ENCODE data around the gene DACH2.

DACH2 gene

GRCh38 chrX:86696951-86697350 is 548.7 kb downstream of the DACH2 start:
- no peaks in the 10 kb centered on the region for H3K9me3 ChIP-seq
- no peak overlapping the region for H3K4me3 ChIP-seq
- no peak overlapping the region for H3K4me2 ChIP-seq
- H3K36me3 ChIP-seq: no peaks in the 10 kb centered on the region
- no peak overlapping the region for H3K9ac ChIP-seq
- H3K27me3 ChIP-seq: peaks cover 63% of the 10 kb centered on the region
- peaks cover 8% of the 10 kb centered on the region; the same call in 1 of the 2 replicates for H4K20me1 ChIP-seq
- H3K27ac ChIP-seq: no peak overlapping the region
- TF ChIP-seq Cebpa-rat (IDR thresholded peaks at IDR 0.05): no peak
- H3K4me1 ChIP-seq: no peaks in the 10 kb centered on the region

- Histone ChIP-seq H3K36me3 (no peaks in the 10 kb centered on the region), H3K4me1 (no peaks in the 10 kb centered on the region), H3K27me3 (peaks cover 34% of the 10 kb centered on the region), H3K9ac (no peak overlapping the region), H4K20me1 (no peaks in the 10 kb centered on the region), H3K27ac (no peak overlapping the region), H3K4me3 (no peak overlapping the region), H3K9me3 (no peaks in the 10 kb centered on the region), H3K4me2 (no peak overlapping the region)
- TF ChIP-seq Cebpa-rat (IDR thresholded peaks at IDR 0.05): no peak
Observed at GRCh38 chrX:86711531-86712180, 563.4 kb downstream of the DACH2 start.

- H3K9me3 ChIP-seq: no peaks in the 10 kb centered on the region
- peaks cover 34% of the 10 kb centered on the region for H3K27me3 ChIP-seq
- H3K4me2 ChIP-seq: no peak overlapping the region
- no peaks in the 10 kb centered on the region for H4K20me1 ChIP-seq
- no peaks in the 10 kb centered on the region for H3K4me1 ChIP-seq
- no peaks in the 10 kb centered on the region for H3K36me3 ChIP-seq
- H3K4me3 ChIP-seq: no peak overlapping the region
- no peak overlapping the region for H3K27ac ChIP-seq
- no peak for TF ChIP-seq Cebpa-rat (IDR thresholded peaks at IDR 0.05)
- no peak overlapping the region for H3K9ac ChIP-seq
Observed at GRCh38 chrX:86714441-86714840, 566.2 kb downstream of the DACH2 start.

- Histone ChIP-seq H4K20me1 (no peaks in the 10 kb centered on the region), H3K4me1 (no peaks in the 10 kb centered on the region), H3K4me2 (no peak overlapping the region), H3K27ac (no peak overlapping the region), H3K9ac (no peak overlapping the region), H3K36me3 (no peaks in the 10 kb centered on the region), H3K27me3 (peaks cover 73% of the 10 kb centered on the region), H3K4me3 (no peak overlapping the region), H3K9me3 (peaks cover 11% of the 10 kb centered on the region; the same call in 1 of the 2 replicates)
- no peak for TF ChIP-seq Cebpa-rat (IDR thresholded peaks at IDR 0.05)
Observed at GRCh38 chrX:86724277-86724676, 576.0 kb downstream of the DACH2 start.

GRCh38 chrX:86747091-86747490 is 598.8 kb downstream of the DACH2 start:
- peaks cover 60% of the 10 kb centered on the region for H3K27me3 ChIP-seq
- no peak overlapping the region for H3K4me2 ChIP-seq
- TF ChIP-seq Cebpa-rat (IDR thresholded peaks at IDR 0.05): no peak
- H3K27ac ChIP-seq: no peak overlapping the region
- H3K9ac ChIP-seq: no peak overlapping the region
- no peaks in the 10 kb centered on the region for H4K20me1 ChIP-seq
- H3K9me3 ChIP-seq: peaks cover 6% of the 10 kb centered on the region; the same call in 1 of the 2 replicates
- no peak overlapping the region for H3K4me3 ChIP-seq
- H3K36me3 ChIP-seq: no peaks in the 10 kb centered on the region
- no peaks in the 10 kb centered on the region for H3K4me1 ChIP-seq

- Histone ChIP-seq H3K9me3 (peaks cover 13% of the 10 kb centered on the region), H3K4me3 (no peak overlapping the region), H3K36me3 (no peaks in the 10 kb centered on the region), H4K20me1 (no peaks in the 10 kb centered on the region), H3K9ac (no peak overlapping the region), H3K27me3 (peaks cover 72% of the 10 kb centered on the region), H3K4me1 (no peaks in the 10 kb centered on the region), H3K27ac (no peak overlapping the region), H3K4me2 (no peak overlapping the region)
- TF ChIP-seq Cebpa-rat (IDR thresholded peaks at IDR 0.05): no peak
Observed at GRCh38 chrX:86805241-86805640, 657.0 kb downstream of the DACH2 start.

GRCh38 chrX:86806786-86807185 is 658.5 kb downstream of the DACH2 start:
- Histone ChIP-seq H4K20me1 (no peaks in the 10 kb centered on the region), H3K4me2 (no peak overlapping the region), H3K4me1 (no peaks in the 10 kb centered on the region), H3K4me3 (no peak overlapping the region), H3K27me3 (peaks cover 70% of the 10 kb centered on the region), H3K27ac (no peak overlapping the region), H3K36me3 (no peaks in the 10 kb centered on the region), H3K9me3 (peaks cover 13% of the 10 kb centered on the region), H3K9ac (no peak overlapping the region)
- no peak for TF ChIP-seq Cebpa-rat (IDR thresholded peaks at IDR 0.05)

GRCh38 chrX:86809651-86810050 is 661.4 kb downstream of the DACH2 start:
- Histone ChIP-seq H3K9me3 (peaks cover 13% of the 10 kb centered on the region), H3K36me3 (no peaks in the 10 kb centered on the region), H3K9ac (no peak overlapping the region), H3K27me3 (peaks cover 65% of the 10 kb centered on the region), H3K4me2 (no peak overlapping the region), H3K4me1 (no peaks in the 10 kb centered on the region), H3K4me3 (no peak overlapping the region), H3K27ac (no peak overlapping the region), H4K20me1 (no peaks in the 10 kb centered on the region)
- no peak for TF ChIP-seq Cebpa-rat (IDR thresholded peaks at IDR 0.05)

GRCh38 chrX:86829786-86830185 is 681.5 kb downstream of the DACH2 start:
- H3K4me3 ChIP-seq: no peak overlapping the region
- 0 out of 2 replicates have a peak, but pooled peaks cover 6% of the 10 kb centered on the region for H3K9me3 ChIP-seq
- peaks cover 60% of the 10 kb centered on the region for H3K27me3 ChIP-seq
- H3K36me3 ChIP-seq: no peaks in the 10 kb centered on the region
- H3K27ac ChIP-seq: no peak overlapping the region
- H3K9ac ChIP-seq: no peak overlapping the region
- no peak for TF ChIP-seq Cebpa-rat (IDR thresholded peaks at IDR 0.05)
- H4K20me1 ChIP-seq: no peaks in the 10 kb centered on the region
- no peaks in the 10 kb centered on the region for H3K4me1 ChIP-seq
- no peak overlapping the region for H3K4me2 ChIP-seq

- H3K9ac ChIP-seq: no peak overlapping the region
- no peaks in the 10 kb centered on the region for H3K36me3 ChIP-seq
- peaks cover 69% of the 10 kb centered on the region for H3K27me3 ChIP-seq
- H3K27ac ChIP-seq: no peak overlapping the region
- H3K4me1 ChIP-seq: no peaks in the 10 kb centered on the region
- H3K4me3 ChIP-seq: no peak overlapping the region
- no peak for TF ChIP-seq Cebpa-rat (IDR thresholded peaks at IDR 0.05)
- no peaks in the 10 kb centered on the region for H4K20me1 ChIP-seq
- no peaks in the 10 kb centered on the region for H3K9me3 ChIP-seq
- no peak overlapping the region for H3K4me2 ChIP-seq
Observed at GRCh38 chrX:86830685-86831084, 682.4 kb downstream of the DACH2 start.

GRCh38 chrX:86845101-86845500 is 696.9 kb downstream of the DACH2 start:
- H3K27me3 ChIP-seq: peaks cover 35% of the 10 kb centered on the region

More at GRCh38 chrX:86845101-86845500, 696.9 kb downstream of the DACH2 start:
- Histone ChIP-seq H3K4me2 (no peak overlapping the region), H3K9ac (no peak overlapping the region), H3K4me3 (no peak overlapping the region), H3K27ac (no peak overlapping the region), H3K9me3 (no peaks in the 10 kb centered on the region), H4K20me1 (no peaks in the 10 kb centered on the region), H3K36me3 (no peaks in the 10 kb centered on the region), H3K4me1 (no peaks in the 10 kb centered on the region)
- TF ChIP-seq Cebpa-rat (IDR thresholded peaks at IDR 0.05): no peak

Data from BLaER1 (cell line).